Activated CD4-positive, alpha-beta T cell treated with anti-CD3 and anti-CD28 coated beads, Interleukin-2, amount 10 ng/mL, durations not matched to agents 24 days and 14 days (primary cell): ENCODE results near the gene PTPN14. TPM values are rescaled to one million over a fixed set of nuclear protein-coding genes. Genes with fewer than 3 reads are reported as not detected.
A peak's percentile ranks its signal among the peaks of the same experiment; 100 is the strongest.
"Not testable (repeated sequence)": the region's sequence is repeated elsewhere in the genome, so short reads cannot be mapped to it uniquely, and the experiment has no call there.

ENCODE experiments used
- DNase-seq: peaks from one replicate; pipeline ENCODE4 v3.0.0; 2022
- H3K27ac Mint-ChIP-seq: one replicate; pipeline ENCODE4 v1.8.0; 2022; ENCODE audit warnings: mild to moderate bottlenecking, mixed read lengths
- H3K27me3 Mint-ChIP-seq: one replicate; pipeline ENCODE4 v1.8.0; 2022; ENCODE audit warnings: mixed read lengths
- H3K36me3 Mint-ChIP-seq: one replicate; pipeline ENCODE4 v1.8.0; 2022; ENCODE audit warnings: low read depth, mild to moderate bottlenecking, mixed read lengths
- H3K4me1 Mint-ChIP-seq: one replicate; pipeline ENCODE4 v1.8.0; 2021; ENCODE audit warnings: mixed read lengths
- H3K4me3 Mint-ChIP-seq: one replicate; pipeline ENCODE4 v1.8.0; 2022; ENCODE audit warnings: mild to moderate bottlenecking, moderate library complexity, mixed read lengths
- H3K9me3 Mint-ChIP-seq: one replicate; pipeline ENCODE4 v1.8.0; 2021; ENCODE audit warnings: mixed read lengths
- intact Hi-C: fragments of 100-400 bp; cut with micrococcal nuclease; formaldehyde crosslinking; loops from one replicate; pipeline ENCODE4 v1.15.1; 2023
- total RNA-seq: library from RNA; stranded (reverse); gene quantifications from 2 replicates; pipeline ENCODE4 v1.2.3, GENCODE V29; 2022

PTPN14 gene
- total RNA-seq, 1 donor from 2014 or later: 29.7 TPM

- Mint-ChIP-seq H3K27me3 (no peaks in the 10 kb centered on the region), H3K9me3 (peaks cover 27% of the 10 kb centered on the region), H3K4me1 (peaks cover 42% of the 10 kb centered on the region), H3K36me3 (peaks cover 51% of the 10 kb centered on the region), H3K4me3 (peak overlapping the region; percentile 50), H3K27ac (peak overlapping the region; percentile 81)
- peak; percentile 71 for DNase-seq
- intact Hi-C loops: loop anchor here (2.0 kb wide), 1 partner anchor 41 kb away; no protein-coding TSS in a partner anchor
These were observed 153.9 kb downstream of the PTPN14 start for GRCh38 chr1:214397497-214397896.

- Mint-ChIP-seq H3K9me3 (peaks cover 27% of the 10 kb centered on the region), H3K36me3 (peaks cover 57% of the 10 kb centered on the region)
These were observed 155.1 kb downstream of the PTPN14 start for GRCh38 chr1:214396330-214396729.

GRCh38 chr1:214394569-214394968, 156.8 kb downstream of the PTPN14 start:
- intact Hi-C loops, H3K27ac Mint-ChIP-seq, H3K27me3 Mint-ChIP-seq, DNase-seq, H3K4me3 Mint-ChIP-seq: not testable (repeated sequence)
- H3K36me3 Mint-ChIP-seq: peaks cover 46% of the 10 kb centered on the region
- H3K9me3 Mint-ChIP-seq: peaks cover 20% of the 10 kb centered on the region
- H3K4me1 Mint-ChIP-seq: peaks cover 38% of the 10 kb centered on the region

More at GRCh38 chr1:214396330-214396729, 155.1 kb downstream of the PTPN14 start:
- intact Hi-C loops: loop anchor here (2.0 kb wide), 1 partner anchor 42 kb away; no protein-coding TSS in a partner anchor
- DNase-seq: no peak
- Mint-ChIP-seq H3K27me3 (no peaks in the 10 kb centered on the region), H3K4me1 (peaks cover 42% of the 10 kb centered on the region), H3K27ac (peak overlapping the region; percentile 81), H3K4me3 (peak overlapping the region; percentile 27)

- intact Hi-C loops: no loop called here
- no peak overlapping the region for H3K27ac Mint-ChIP-seq
- H3K9me3 Mint-ChIP-seq: peaks cover 15% of the 10 kb centered on the region
- peaks cover 40% of the 10 kb centered on the region for H3K36me3 Mint-ChIP-seq
- peaks cover 36% of the 10 kb centered on the region for H3K4me1 Mint-ChIP-seq
- DNase-seq: no peak
- H3K27me3 Mint-ChIP-seq: no peaks in the 10 kb centered on the region
- H3K4me3 Mint-ChIP-seq: no peak overlapping the region
These were observed 158.3 kb downstream of the PTPN14 start for GRCh38 chr1:214393086-214393485.

- peaks cover 28% of the 10 kb centered on the region for H3K4me1 Mint-ChIP-seq
- peaks cover 32% of the 10 kb centered on the region for H3K36me3 Mint-ChIP-seq
- H3K27me3 Mint-ChIP-seq: no peaks in the 10 kb centered on the region
- H3K4me3 Mint-ChIP-seq: no peak overlapping the region
- intact Hi-C loops: no loop called here
- peaks cover 8% of the 10 kb centered on the region for H3K9me3 Mint-ChIP-seq
- DNase-seq: no peak
- no peak overlapping the region for H3K27ac Mint-ChIP-seq
These were observed 159.3 kb downstream of the PTPN14 start for GRCh38 chr1:214391873-214392645.

GRCh38 chr1:214389734-214390133, 161.7 kb downstream of the PTPN14 start:
- no peaks in the 10 kb centered on the region for H3K27me3 Mint-ChIP-seq
- DNase-seq: no peak
- intact Hi-C loops: loop anchor here (2.0 to 5.0 kb wide), 2 partner anchors 39 to 57 kb away; no protein-coding TSS in a partner anchor
- H3K4me1 Mint-ChIP-seq: peaks cover 26% of the 10 kb centered on the region
- no peak overlapping the region for H3K4me3 Mint-ChIP-seq
- no peaks in the 10 kb centered on the region for H3K9me3 Mint-ChIP-seq
- H3K36me3 Mint-ChIP-seq: peaks cover 23% of the 10 kb centered on the region
- no peak overlapping the region for H3K27ac Mint-ChIP-seq

- intact Hi-C loops: loop anchor here (5.0 kb wide), 1 partner anchor 54 kb away; no protein-coding TSS in a partner anchor
- Mint-ChIP-seq H3K36me3 (peaks cover 26% of the 10 kb centered on the region), H3K4me1 (peaks cover 28% of the 10 kb centered on the region), H3K27me3 (no peaks in the 10 kb centered on the region), H3K9me3 (no peaks in the 10 kb centered on the region), H3K4me3 (peak overlapping the region; percentile 53), H3K27ac (peak overlapping the region; percentile 84)
- DNase-seq: peak; percentile 76
These were observed 164.7 kb downstream of the PTPN14 start for GRCh38 chr1:214386747-214387146.

GRCh38 chr1:214386333-214386732, 165.1 kb downstream of the PTPN14 start:
- H3K4me3 Mint-ChIP-seq: no peak overlapping the region

GRCh38 chr1:214385428-214385827, 166.0 kb downstream of the PTPN14 start:
- Mint-ChIP-seq H3K36me3 (peaks cover 25% of the 10 kb centered on the region), H3K27ac (peak overlapping the region; percentile 75), H3K9me3 (no peaks in the 10 kb centered on the region), H3K4me1 (peaks cover 28% of the 10 kb centered on the region), H3K27me3 (no peaks in the 10 kb centered on the region), H3K4me3 (peak overlapping the region; percentile 30)
- no peak for DNase-seq
- intact Hi-C loops: loop anchor here (5.0 kb wide), 1 partner anchor 53 kb away; no protein-coding TSS in a partner anchor

More at GRCh38 chr1:214386333-214386732, 165.1 kb downstream of the PTPN14 start:
- H3K4me1 Mint-ChIP-seq: peaks cover 28% of the 10 kb centered on the region
- peaks cover 26% of the 10 kb centered on the region for H3K36me3 Mint-ChIP-seq
- DNase-seq: no peak
- H3K9me3 Mint-ChIP-seq: no peaks in the 10 kb centered on the region
- peak overlapping the region; percentile 84 for H3K27ac Mint-ChIP-seq
- no peaks in the 10 kb centered on the region for H3K27me3 Mint-ChIP-seq
- intact Hi-C loops: loop anchor here (5.0 kb wide), 1 partner anchor 54 kb away; no protein-coding TSS in a partner anchor

GRCh38 chr1:214384373-214385079, 166.9 kb downstream of the PTPN14 start:
- no peak overlapping the region for H3K4me3 Mint-ChIP-seq
- H3K27me3 Mint-ChIP-seq: no peaks in the 10 kb centered on the region
- intact Hi-C loops: loop anchor here (5.0 kb wide), 1 partner anchor 52 kb away; no protein-coding TSS in a partner anchor
- no peaks in the 10 kb centered on the region for H3K9me3 Mint-ChIP-seq
- peak overlapping the region; percentile 51 for H3K27ac Mint-ChIP-seq
- peaks cover 24% of the 10 kb centered on the region for H3K36me3 Mint-ChIP-seq
- H3K4me1 Mint-ChIP-seq: peaks cover 22% of the 10 kb centered on the region
- no peak for DNase-seq

GRCh38 chr1:214383381-214384372, 167.7 kb downstream of the PTPN14 start:
- Mint-ChIP-seq H3K27ac (no peak overlapping the region), H3K36me3 (peaks cover 23% of the 10 kb centered on the region), H3K27me3 (no peaks in the 10 kb centered on the region), H3K4me3 (no peak overlapping the region), H3K4me1 (peaks cover 18% of the 10 kb centered on the region), H3K9me3 (no peaks in the 10 kb centered on the region)
- no peak for DNase-seq
- intact Hi-C loops: no loop called here

- Mint-ChIP-seq H3K9me3 (no peaks in the 10 kb centered on the region), H3K4me3 (no peak overlapping the region), H3K36me3 (peaks cover 24% of the 10 kb centered on the region), H3K27me3 (no peaks in the 10 kb centered on the region), H3K27ac (no peak overlapping the region), H3K4me1 (peaks cover 8% of the 10 kb centered on the region)
- no peak for DNase-seq
- intact Hi-C loops: no loop called here
These were observed 170.3 kb downstream of the PTPN14 start for GRCh38 chr1:214380986-214381695.
